Mesendoderm (in vitro differentiated cells): ENCODE measurements around the gene AJM1.
A peak's percentile ranks its signal among the peaks of the same experiment; 100 is the strongest.
"Not testable (repeated sequence)": the region's sequence is repeated elsewhere in the genome, so short reads cannot be mapped to it uniquely, and the experiment has no call there.

ENCODE experiments used
- DNase-seq: peaks from one replicate; pipeline ENCODE4 v3.0.0; 2013
- H2AK5ac ChIP-seq: 2 replicates; pipeline ENCODE4 v1.6.1; 2013; ENCODE audit warnings: low read length, inconsistent platforms
- H2BK120ac ChIP-seq: 2 replicates; pipeline ENCODE4 v1.6.1; 2013; ENCODE audit warnings: low read depth, mild to moderate bottlenecking, low read length, moderate library complexity, mixed read lengths
- H2BK15ac ChIP-seq: replicated peaks from 2 replicates; pipeline ENCODE4 v1.6.1; 2013; ENCODE audit warnings: low read depth, mild to moderate bottlenecking, moderate library complexity
- H2BK5ac ChIP-seq: 2 replicates; pipeline ENCODE4 v1.6.1; 2013; ENCODE audit warnings: low read length, inconsistent platforms
- H3K18ac ChIP-seq: 2 replicates; pipeline ENCODE4 v1.6.1; 2013; ENCODE audit warnings: mild to moderate bottlenecking, low read length, mixed read lengths
- H3K23ac ChIP-seq: one replicate; pipeline ENCODE4 v1.6.1; 2013; ENCODE audit warnings: low read length
- H3K27ac ChIP-seq: 2 replicates; pipeline ENCODE4 v1.5.1; 2013; ENCODE audit warnings: low read depth, mild to moderate bottlenecking, inconsistent platforms, low read length, moderate library complexity
- H3K27me3 ChIP-seq: 2 replicates; pipeline ENCODE4 v1.6.1; 2013; ENCODE audit warnings: low read length, control low read depth, mild to moderate bottlenecking, inconsistent platforms; ENCODE audit not compliant: insufficient read depth, poor library complexity
- H3K36me3 ChIP-seq: 2 replicates; pipeline ENCODE4 v1.6.1; 2013; ENCODE audit warnings: low read length, inconsistent platforms; ENCODE audit not compliant: control insufficient read depth, insufficient read depth
- H3K4ac ChIP-seq: one replicate; pipeline ENCODE4 v1.6.1; 2013; ENCODE audit warnings: low read depth, mild to moderate bottlenecking, low read length, moderate library complexity
- H3K4me1 ChIP-seq: 2 replicates; pipeline ENCODE4 v1.6.1; 2013; ENCODE audit warnings: low read depth, low read length, inconsistent platforms; ENCODE audit not compliant: control insufficient read depth
- H3K4me2 ChIP-seq: 2 replicates; pipeline ENCODE4 v1.6.1; 2013; ENCODE audit warnings: low read length
- H3K4me3 ChIP-seq: 2 replicates; pipeline ENCODE4 v1.5.1; 2013; ENCODE audit warnings: mild to moderate bottlenecking, low read length
- H3K56ac ChIP-seq: one replicate; pipeline ENCODE4 v1.6.1; 2013; ENCODE audit warnings: low read length
- H3K79me1 ChIP-seq: 2 replicates; pipeline ENCODE4 v1.6.1; 2013; ENCODE audit warnings: low read length, inconsistent platforms
- H3K79me2 ChIP-seq: 2 replicates; pipeline ENCODE4 v1.6.1; 2013; ENCODE audit warnings: mild to moderate bottlenecking, low read length; ENCODE audit not compliant: control insufficient read depth, insufficient read depth
- H3K9ac ChIP-seq: 2 replicates; pipeline ENCODE4 v1.6.1; 2013; ENCODE audit warnings: low read length, inconsistent platforms
- H4K5ac ChIP-seq: one replicate; pipeline ENCODE4 v1.6.1; 2013; ENCODE audit warnings: low read length
- H4K8ac ChIP-seq: one replicate; pipeline ENCODE4 v1.6.1; 2013; ENCODE audit warnings: low read depth, mild to moderate bottlenecking, control low read depth, low read length, moderate library complexity
- WGBS: extraction: QIAGEN DNeasy Blood & Tissue Kit; methylation state at CpG from one replicate; pipeline ENCODE4 v1.1.7; 2013; ENCODE audit warnings: low lambda C conversion rate, missing lambda C conversion rate; ENCODE audit not compliant: insufficient coverage; ENCODE audit errors: extremely low coverage; 5-methylcytosine and 5-hydroxymethylcytosine counted together

Gene AJM1

GRCh38 chr9:136838314-136839228 lies 3.7 kb upstream of the AJM1 start:
- Histone ChIP-seq H3K23ac (no peak overlapping the region), H3K4ac (no peak overlapping the region), H3K18ac (no peak overlapping the region), H2BK120ac (no peak overlapping the region), H3K79me2 (no peaks in the 10 kb centered on the region), H4K5ac (no peak overlapping the region), H3K79me1 (no peaks in the 10 kb centered on the region), H3K4me3 (no peak overlapping the region), H2BK15ac (no peak overlapping the region), H3K9ac (no peak overlapping the region), H3K36me3 (no peaks in the 10 kb centered on the region), H2AK5ac (no peak overlapping the region), H3K56ac (no peak overlapping the region), H2BK5ac (no peak overlapping the region), H3K27ac (no peak overlapping the region), H3K4me2 (no peak overlapping the region), H4K8ac (no peak overlapping the region), H3K27me3 (no peaks in the 10 kb centered on the region), H3K4me1 (no peaks in the 10 kb centered on the region)
- no peak for DNase-seq
- WGBS, result no CpG with 5 or more reads among the region's 29 CpGs

DNA sequence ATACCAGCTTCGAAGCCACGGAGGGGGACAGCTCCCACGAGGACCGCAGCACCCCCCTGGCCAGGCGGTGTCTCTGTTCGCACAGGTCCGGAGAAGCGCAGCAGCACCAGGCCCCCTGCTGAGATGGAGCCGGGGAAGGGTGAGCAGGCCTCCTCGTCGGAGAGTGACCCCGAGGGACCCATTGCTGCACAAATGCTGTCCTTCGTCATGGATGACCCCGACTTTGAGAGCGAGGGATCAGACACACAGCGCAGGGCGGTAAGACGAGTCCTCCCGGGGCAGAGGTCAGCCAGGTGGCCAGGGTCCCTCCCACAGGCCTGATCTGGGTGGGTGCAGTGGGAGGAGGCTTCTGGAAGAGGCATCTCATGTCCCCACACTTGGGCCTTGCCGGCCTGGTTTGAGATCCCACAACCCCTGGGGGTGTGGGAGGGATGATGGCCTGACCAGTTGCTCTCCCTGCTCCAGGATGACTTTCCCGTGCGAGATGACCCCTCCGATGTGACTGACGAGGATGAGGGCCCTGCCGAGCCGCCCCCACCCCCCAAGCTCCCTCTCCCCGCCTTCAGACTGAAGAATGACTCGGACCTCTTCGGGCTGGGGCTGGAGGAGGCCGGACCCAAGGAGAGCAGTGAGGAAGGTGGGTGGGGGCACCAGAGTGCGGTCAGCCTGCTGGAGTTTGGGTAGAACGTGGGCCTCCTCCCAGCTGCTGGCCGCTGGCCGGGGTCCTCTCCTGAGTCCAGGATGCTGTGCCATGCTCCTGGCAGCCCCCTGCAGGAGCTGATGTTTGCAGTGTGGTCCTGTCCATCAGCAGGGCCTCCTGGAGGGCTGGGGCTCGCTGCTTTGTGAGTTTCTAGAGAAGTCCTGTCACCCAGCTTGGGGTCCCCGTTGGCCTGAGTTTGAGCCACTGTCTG lies 2.8 kb upstream of the AJM1 start:
- Histone ChIP-seq H2BK120ac (no peak overlapping the region), H3K18ac (no peak overlapping the region), H3K27me3 (no peaks in the 10 kb centered on the region), H3K4me2 (no peak overlapping the region), H2AK5ac (no peak overlapping the region), H3K27ac (peak overlapping the region; percentile 36), H3K4me3 (no peak overlapping the region), H3K56ac (no peak overlapping the region), H3K23ac (no peak overlapping the region), H3K79me2 (no peaks in the 10 kb centered on the region), H2BK5ac (no peak overlapping the region), H3K79me1 (no peaks in the 10 kb centered on the region), H3K36me3 (no peaks in the 10 kb centered on the region), H3K4ac (no peak overlapping the region), H3K9ac (no peak overlapping the region), H4K8ac (no peak overlapping the region), H3K4me1 (no peaks in the 10 kb centered on the region), H2BK15ac (no peak overlapping the region), H4K5ac (no peak overlapping the region)
- no peak for DNase-seq
- WGBS, result no CpG with 5 or more reads among the region's 36 CpGs

DNA sequence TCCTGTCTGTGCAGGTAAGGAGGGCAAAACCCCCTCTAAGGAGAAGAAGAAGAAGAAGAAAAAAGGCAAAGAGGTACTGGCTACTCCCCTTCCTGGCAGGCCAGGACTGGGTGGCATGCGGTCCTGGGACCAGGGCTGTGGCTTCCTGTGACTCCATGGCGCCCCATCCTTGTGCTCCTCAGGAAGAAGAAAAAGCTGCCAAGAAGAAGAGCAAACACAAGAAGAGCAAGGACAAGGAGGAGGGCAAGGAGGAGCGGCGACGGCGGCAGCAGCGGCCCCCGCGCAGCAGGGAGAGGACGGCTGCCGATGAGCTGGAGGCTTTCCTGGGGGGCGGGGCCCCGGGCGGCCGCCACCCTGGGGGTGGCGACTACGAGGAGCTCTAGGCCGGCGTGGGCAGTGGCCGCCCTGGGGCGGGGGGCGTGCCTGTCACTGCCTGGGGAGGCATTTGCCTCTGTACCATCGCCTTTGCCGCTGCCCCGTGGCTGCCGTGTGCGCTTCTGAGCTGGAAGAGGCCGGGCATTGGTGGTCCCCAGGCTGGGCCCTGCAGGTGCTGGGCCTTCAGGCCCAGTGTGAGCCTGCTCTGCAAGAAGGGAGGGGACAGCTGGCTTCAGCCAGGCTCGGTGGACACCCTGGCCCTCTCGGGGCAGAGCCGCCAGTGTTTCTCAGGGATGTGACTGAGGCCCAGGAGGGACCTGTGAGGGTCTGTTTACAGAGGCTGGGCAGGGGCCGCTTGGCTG lies 2.0 kb upstream of the AJM1 start:
- H3K9ac ChIP-seq, result no peak overlapping the region
- no peaks in the 10 kb centered on the region for H3K27me3 ChIP-seq
- WGBS, result no CpG with 5 or more reads among the region's 32 CpGs
- H3K79me2 ChIP-seq, result no peaks in the 10 kb centered on the region
- H3K4ac ChIP-seq, result no peak overlapping the region
- no peak overlapping the region for H2BK5ac ChIP-seq
- no peak overlapping the region for H3K56ac ChIP-seq
- no peak overlapping the region for H4K8ac ChIP-seq
- H3K79me1 ChIP-seq, result no peaks in the 10 kb centered on the region
- H3K4me1 ChIP-seq, result no peaks in the 10 kb centered on the region
- no peak for DNase-seq
- H3K18ac ChIP-seq, result no peak overlapping the region
- no peak overlapping the region for H3K4me2 ChIP-seq
- H4K5ac ChIP-seq, result no peak overlapping the region
- no peak overlapping the region for H2AK5ac ChIP-seq
- no peak overlapping the region for H2BK15ac ChIP-seq
- H3K36me3 ChIP-seq, result no peaks in the 10 kb centered on the region
- no peak overlapping the region for H2BK120ac ChIP-seq
- peak overlapping the region; percentile 9 for H3K27ac ChIP-seq
- no peak overlapping the region for H3K23ac ChIP-seq
- no peak overlapping the region for H3K4me3 ChIP-seq

DNA sequence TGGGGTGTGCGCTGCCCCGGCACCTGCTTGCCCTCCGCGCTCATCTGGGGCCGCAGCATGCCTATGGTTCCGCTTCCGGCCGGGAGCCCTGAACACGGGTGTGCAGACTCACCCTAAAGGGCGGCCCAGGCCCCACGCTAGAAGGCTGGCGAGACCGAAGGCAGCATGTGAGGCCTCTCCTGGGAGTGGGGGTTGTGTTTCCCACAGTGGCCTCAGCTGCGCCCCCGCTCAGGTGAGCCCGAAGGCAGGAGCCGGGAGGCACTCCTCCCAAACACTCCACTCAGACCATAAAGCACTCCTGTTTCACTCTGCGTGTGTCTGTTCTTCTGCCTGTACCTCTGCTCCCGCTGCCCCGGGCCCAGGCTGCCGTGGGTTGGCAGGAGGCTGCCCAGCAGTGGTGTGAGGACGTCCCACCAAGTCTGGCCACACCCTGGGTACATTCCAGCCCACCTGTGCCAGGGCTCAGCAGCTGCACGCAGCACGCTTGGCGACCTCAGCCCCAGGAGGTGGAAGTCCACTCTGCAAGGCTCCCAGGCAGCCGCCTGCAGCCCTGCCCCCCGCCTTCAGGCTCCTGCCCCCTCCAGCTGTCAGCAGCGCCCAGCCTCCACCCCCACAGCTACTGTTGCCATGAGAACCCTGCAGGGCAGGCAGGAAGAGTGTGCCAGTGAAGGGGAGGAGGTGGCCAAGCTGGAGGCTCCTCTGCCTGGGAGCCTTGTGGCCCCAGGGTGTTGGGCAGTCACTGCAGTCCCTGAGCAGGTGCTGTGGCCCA lies 1.2 kb upstream of the AJM1 start:
- Histone ChIP-seq H3K27ac (no peak overlapping the region), H3K79me1 (no peaks in the 10 kb centered on the region), H3K4me3 (no peak overlapping the region), H3K9ac (no peak overlapping the region), H3K4me1 (no peaks in the 10 kb centered on the region), H3K56ac (no peak overlapping the region), H3K23ac (no peak overlapping the region), H4K5ac (no peak overlapping the region), H3K4me2 (no peak overlapping the region), H3K36me3 (no peaks in the 10 kb centered on the region), H3K79me2 (no peaks in the 10 kb centered on the region), H4K8ac (no peak overlapping the region), H3K4ac (no peak overlapping the region), H3K27me3 (no peaks in the 10 kb centered on the region), H3K18ac (no peak overlapping the region), H2AK5ac (no peak overlapping the region), H2BK120ac (no peak overlapping the region), H2BK5ac (no peak overlapping the region), H2BK15ac (no peak overlapping the region)
- no CpG with 5 or more reads among the region's 28 CpGs for WGBS
- peak; percentile 59 for DNase-seq

GRCh38 chr9:136841646-136842379 lies 465 bp upstream of the AJM1 start:
- not testable (repeated sequence) for H2BK5ac ChIP-seq, H4K5ac ChIP-seq, H3K4me1 ChIP-seq, H3K79me1 ChIP-seq, H3K56ac ChIP-seq, H3K9ac ChIP-seq, H3K4me3 ChIP-seq, H3K23ac ChIP-seq, H3K36me3 ChIP-seq, H4K8ac ChIP-seq, H3K4ac ChIP-seq, H2BK120ac ChIP-seq, H2BK15ac ChIP-seq, H3K4me2 ChIP-seq, DNase-seq, H3K27me3 ChIP-seq, H3K27ac ChIP-seq, H2AK5ac ChIP-seq, H3K18ac ChIP-seq, H3K79me2 ChIP-seq
- no CpG with 5 or more reads among the region's 16 CpGs for WGBS
